ENCODE data around the gene PALM3.

Gene PALM3

DNA sequence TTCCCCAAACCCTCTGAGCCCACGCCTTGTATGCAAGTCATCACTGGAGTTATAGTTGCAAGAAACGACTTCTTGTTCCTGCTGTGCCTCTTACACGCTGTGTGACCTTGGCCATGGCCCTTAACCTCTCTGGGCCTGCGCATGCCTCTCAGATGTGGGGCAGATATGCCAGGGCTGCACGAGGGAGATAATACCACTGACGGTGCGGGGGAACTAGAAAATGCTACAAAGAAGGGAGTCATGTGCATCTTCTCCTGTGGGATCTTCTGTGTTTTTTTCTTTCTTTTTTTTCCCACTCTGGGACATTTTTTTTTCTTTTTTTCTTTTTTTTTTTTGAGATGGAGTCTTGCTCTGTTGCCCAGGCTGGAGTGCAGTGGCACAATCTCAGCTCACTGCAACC, 33.0 kb upstream of the PALM3 start:
- no peak for TF ChIP-seq POLR2A (IDR thresholded peaks at IDR 0.05; ENCODE audit: low read length)
- no peak for TF ChIP-seq GATA1 (IDR thresholded peaks at IDR 0.05; ENCODE audit: low read depth, low read length)
- peak; percentile 44 to 73 for DNase-seq

DNA sequence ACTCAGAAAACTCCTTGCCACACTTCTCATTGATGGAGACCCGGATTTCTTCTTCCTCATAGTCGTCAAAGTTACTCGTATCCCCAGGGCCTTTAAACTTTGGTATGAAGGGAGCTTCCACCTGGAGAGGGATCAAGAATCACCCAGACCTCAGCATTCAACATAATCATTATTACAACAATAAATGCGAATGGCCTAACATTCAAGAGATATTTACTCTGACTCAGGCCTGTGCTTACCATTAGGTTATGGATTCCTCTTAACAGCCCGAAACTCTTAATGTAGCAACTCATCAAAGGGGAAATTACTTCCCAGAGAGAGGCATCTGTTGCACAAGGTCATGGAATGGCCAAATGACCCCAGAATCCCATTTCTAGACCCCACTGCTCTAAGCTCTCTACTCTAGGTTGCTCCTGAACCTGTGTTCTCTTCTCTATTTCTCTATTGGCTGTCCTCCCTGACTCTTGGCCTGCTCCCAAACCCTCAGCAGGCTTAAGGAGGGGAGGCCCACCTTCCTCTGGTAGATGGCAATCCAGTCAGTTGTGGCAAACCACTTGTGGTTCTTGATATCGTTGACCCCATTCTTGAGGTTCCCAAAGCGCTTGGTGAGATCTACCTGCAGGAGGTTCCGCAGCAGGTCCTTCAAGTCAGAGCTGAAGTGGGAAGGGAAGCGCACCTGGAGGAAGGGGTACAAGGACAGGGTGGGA, 31.4 kb upstream of the PALM3 start:
- TF ChIP-seq GATA1 (IDR thresholded peaks at IDR 0.05; ENCODE audit: low read depth, low read length) (no peak), POLR2A (IDR thresholded peaks at IDR 0.05; ENCODE audit: low read length) (no peak)
- DNase-seq, result peak in 1 of 2 experiments; percentile 37

DNA sequence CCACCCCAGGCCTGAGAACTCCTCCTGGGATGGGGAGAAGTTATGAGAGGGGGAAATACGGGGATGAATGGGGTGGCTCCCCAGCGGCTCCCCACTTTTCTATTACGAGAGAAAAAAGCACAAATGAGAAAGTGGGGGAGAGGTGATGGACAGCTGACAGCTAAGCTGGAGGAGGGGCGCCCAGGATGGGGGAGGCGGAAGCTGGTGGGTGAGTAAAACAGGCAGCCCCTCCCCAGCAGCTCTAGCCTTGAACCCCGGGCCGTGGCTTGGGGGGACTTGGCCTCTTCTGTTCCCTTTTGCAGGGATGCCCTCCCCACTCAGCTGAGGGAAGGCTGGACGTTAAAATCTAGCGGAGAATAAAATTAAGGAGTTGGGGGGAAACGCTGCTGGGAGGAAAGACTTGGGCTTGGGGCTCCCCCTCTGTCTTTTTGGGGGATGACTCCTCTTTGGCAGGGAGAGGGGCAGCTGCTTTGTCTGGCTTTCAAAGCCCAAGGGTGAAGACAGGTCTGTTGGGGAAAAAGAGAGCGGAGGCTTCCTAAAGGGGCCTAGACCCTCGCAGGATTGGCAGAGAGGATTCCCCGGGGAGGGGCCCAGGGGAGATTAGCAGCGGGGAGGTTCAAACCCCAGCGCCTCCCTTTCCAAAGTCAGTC, 30.1 kb upstream of the PALM3 start:
- TF ChIP-seq POLR2A (IDR thresholded peaks at IDR 0.05; ENCODE audit: low read length) (no peak), GATA1 (IDR thresholded peaks at IDR 0.05; ENCODE audit: low read depth, low read length) (no peak)

DNA sequence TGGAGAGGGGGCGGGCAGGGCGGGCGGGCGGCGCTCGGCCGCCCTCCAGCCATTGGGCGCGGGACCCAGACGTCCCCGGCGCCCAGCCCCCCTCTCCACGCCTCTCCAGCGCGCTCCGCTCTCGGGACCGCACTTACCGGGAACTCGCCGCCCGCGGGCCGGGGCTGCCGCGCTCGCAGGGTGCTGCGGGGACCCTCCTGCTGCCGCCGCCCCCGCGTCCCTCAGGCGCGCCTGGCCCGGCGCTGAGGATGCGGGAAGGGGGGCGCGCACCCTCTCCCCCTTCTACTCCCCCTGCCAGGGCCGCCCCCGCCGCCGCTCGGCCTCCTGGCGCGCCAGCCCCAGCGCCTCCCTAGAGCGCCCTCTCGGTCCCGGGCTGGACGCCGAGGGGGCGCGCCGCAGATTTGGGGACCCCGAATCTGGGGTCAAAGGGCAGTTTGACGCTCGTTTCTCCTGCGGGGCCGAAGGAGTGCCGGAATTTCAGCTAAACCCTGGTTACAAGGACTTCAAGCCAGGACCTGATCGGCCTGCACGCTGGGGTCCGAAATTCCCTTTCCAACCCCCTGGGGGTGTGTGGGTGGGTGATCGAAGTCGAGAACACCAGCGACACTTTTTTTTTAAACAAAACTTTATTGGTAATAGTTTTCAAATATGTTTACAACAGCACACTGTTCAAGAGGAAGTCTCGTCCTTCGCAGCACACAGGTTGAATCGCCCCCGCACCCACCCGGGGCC, 29.4 kb upstream of the PALM3 start:
- peak; percentile 94 to 95 for DNase-seq
- TF ChIP-seq GATA1 (IDR thresholded peaks at IDR 0.05; ENCODE audit: low read depth, low read length) (no peak), POLR2A (IDR thresholded peaks at IDR 0.05; ENCODE audit: low read length) (peak; percentile 65)

More for the DNA sequence above, 30.1 kb upstream of the PALM3 start:
- DNase-seq, result peak; percentile 60 to 75

DNA sequence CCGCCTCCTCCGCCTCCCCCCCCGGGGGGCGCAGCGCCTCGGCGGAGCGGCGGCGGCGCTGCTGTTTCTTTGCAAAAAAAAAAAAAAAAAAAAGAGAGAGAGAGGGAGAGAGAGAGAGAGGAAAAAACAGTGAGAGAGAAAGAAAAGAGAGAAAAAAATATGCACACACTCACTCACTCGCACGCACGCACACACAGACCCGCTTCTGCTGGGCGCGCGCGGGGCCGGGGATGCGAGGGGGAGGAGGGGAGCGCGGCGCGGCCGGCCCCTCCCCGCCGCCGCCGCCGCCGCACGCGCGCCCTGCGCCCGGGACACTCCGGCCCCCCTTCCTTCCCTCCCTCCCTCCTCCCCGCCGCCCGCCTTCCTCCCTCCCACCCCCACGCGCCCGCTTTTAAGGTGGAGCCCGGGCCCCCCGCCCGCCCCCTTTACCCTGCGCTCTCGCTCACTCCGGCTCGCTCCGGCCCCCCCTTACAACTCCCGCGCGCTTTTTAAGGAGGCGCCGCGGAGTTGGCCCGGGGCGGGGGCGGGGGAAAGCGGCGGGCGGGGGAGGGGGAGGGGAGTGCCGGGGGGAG, 28.7 kb upstream of the PALM3 start, which contains the start of gene SAMD1:
Gene SAMD1 (minus strand): TSS at position 243 of the 572 bp plus-strand sequence.
- TF ChIP-seq GATA1 (IDR thresholded peaks at IDR 0.05; ENCODE audit: low read depth, low read length) (no peak), POLR2A (IDR thresholded peaks at IDR 0.05; ENCODE audit: low read length) (no peak)
- peak; percentile 94 to 95 for DNase-seq

DNA sequence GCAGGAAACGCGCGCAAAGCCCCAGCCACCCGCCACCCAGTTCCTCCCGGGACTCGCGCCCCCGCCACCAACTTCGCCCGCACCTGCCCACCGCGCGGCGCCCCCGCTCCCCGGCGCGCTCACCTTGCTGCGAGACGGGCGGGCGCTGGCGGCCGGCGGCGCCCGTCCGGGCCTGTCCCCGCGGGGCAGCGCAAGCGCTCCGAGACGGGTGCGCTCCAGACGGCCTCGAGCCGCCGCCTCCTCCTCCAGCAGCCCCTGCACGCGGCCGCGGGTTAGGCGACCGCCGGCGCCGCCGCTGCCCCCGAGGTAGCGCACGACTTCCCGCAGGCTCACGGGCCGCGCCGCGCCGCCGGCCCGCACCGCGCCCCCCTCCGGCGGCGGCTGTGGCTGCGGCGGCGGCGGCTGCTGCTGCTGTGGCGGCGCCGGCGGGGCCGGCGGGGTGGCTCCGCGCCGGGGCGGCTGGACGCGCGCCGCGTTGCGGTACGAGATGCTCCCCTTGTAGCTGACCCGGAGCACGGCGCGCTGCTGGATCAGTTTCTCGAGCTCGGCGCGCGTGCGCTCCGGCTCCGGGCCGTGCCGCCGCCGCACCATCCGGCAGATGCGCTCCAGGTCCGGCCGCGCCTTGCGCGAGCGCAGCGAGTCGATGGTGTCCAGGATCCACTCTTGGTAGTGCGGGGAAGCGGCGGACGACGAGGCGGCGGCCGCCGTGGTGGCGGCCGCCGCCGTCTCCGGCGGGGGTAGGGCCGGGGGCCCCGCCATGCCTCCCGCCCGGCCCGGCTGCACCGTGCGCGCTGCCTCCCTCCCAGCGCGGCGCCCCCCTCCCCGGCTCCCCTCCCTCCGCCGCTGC, 28.0 kb upstream of the PALM3 start:
- peak; percentile 78 to 88 for DNase-seq
- no peak for TF ChIP-seq GATA1 (IDR thresholded peaks at IDR 0.05; ENCODE audit: low read depth, low read length)
- TF ChIP-seq POLR2A (IDR thresholded peaks at IDR 0.05; ENCODE audit: low read length), result no peak

DNA sequence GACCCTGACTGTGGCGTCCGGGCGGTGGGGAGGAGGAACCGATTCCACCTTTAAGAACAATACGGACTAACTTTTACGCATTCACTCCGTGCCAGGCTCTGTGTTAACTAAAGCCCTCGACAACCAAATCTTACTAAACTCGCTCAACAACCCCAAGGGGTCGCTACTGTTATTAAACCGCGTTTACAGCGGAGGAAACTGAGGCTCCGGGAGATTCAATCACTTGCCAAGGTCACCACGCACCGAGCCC, 27.5 kb upstream of the PALM3 start:
- DNase-seq, result peak in 1 of 2 experiments; percentile 46
- TF ChIP-seq GATA1 (IDR thresholded peaks at IDR 0.05; ENCODE audit: low read depth, low read length) (no peak), POLR2A (IDR thresholded peaks at IDR 0.05; ENCODE audit: low read length) (no peak)

DNA sequence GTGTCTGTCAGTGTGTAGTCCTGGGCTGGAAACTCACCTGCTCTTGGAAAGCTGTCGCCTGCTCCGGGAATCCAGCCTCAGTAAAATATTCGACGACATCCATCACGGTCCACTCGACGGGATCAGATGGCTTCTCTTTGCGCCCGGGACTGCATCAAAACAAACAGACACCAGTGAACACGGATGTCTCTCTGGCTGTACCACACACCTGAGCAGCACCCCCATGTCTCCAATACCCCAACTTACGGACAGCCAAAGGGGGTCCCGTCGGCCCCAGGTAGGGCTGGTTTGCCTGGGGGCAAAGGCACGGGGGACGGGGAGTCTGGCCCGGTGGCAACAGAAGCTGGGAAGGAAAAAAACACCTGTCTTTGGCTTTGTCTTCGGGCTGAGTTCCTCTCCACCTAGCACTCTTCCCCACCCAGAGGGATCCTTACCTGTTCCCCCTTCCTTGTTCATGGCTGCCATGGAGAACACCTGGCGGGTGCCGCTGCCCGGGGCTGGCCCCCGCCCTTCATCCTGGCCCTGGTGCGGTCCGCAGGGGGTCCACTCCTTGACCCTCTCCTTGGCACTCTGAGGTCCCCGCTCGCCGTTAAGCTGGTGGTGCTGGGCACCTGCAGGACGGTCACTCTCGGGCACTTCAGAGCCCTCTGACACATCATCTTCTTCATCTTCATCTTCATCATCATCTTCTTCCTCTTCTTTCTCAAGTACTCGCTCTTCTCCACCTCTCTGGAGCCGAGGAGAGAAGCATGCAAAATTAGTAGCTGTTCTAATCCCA, 26.9 kb upstream of the PALM3 start:
- TF ChIP-seq POLR2A (IDR thresholded peaks at IDR 0.05; ENCODE audit: low read length) (no peak), GATA1 (IDR thresholded peaks at IDR 0.05; ENCODE audit: low read depth, low read length) (no peak)
- no peak for DNase-seq

DNA sequence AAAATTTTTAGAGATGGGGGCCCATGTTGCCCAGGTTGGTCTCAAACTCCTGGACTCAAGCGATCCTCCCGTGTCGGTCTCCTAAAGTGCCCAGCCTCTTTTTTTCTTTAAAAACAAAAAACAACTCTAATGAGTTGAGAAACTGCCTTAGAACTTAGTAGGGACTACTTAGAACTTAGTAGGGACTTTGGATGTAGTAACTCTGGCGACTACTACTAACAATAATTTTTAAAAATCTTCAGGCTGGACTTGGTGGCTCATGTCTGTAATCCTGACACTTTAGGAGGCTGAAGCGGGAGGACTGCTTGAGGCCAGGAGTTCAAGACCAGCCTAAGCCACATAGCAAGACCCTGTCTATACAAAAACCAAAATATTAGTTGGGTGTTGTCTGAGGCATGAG, 24.2 kb upstream of the PALM3 start:
- DNase-seq, result no peak
- no peak for TF ChIP-seq POLR2A (IDR thresholded peaks at IDR 0.05; ENCODE audit: low read length)
- TF ChIP-seq GATA1 (IDR thresholded peaks at IDR 0.05; ENCODE audit: low read depth, low read length), result no peak

DNA sequence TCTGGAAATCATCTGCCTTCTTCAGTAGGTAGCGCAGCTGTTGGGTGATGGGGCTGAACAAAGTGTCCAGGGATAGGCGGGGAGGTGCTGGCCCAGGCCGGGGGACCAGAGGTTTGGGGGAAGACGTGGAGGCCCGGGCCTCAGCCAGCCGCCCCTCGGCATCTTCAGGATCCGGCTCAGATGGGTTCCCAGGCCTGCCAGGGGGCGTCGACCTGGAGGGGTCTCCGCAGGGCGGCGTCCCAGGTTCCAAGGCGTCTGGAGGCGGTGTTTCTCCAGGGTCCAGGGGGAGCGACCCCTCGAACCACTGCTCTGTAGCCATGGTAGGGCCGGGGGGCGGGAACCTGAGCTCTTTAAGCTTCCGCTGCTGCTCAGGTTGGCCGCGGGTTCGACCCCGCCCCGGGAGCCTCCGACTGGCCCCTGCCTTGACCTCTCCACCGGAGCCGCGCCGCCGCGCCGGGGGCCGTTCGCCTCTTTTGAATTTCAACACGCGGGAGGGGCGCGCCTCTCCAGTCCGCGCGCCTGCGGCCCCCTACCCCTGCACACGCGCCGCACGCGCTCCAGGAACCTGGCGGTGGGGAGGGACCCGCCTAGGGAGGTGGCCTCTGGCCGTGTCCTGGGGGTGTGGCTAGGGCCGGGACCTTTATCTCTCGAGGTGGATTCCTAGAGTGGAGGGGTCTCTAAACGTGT, 23.6 kb upstream of the PALM3 start, which contains the start of gene C19orf67:
Gene C19orf67 (minus strand): TSS at position 475 of the 687 bp plus-strand sequence. CDS start 156 bp downstream, at position 319.
- no peak for DNase-seq
- TF ChIP-seq POLR2A (IDR thresholded peaks at IDR 0.05; ENCODE audit: low read length), result no peak
- no peak for TF ChIP-seq GATA1 (IDR thresholded peaks at IDR 0.05; ENCODE audit: low read depth, low read length)

DNA sequence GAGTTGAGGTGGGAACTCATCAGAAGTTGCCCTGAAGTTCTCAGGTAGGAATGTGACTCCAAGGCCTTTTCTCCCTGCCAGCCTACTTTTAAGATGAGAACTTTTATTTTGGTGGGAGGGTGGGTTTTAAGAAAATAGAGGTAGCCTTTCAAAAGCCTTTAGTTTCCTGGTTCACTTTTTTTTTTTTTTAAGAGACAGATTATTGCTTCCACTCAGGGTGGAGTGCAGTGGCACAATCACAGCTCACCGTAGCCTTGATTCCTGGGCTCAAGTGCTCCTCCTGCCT, 20.7 kb upstream of the PALM3 start:
- no peak for DNase-seq
- TF ChIP-seq GATA1 (IDR thresholded peaks at IDR 0.05; ENCODE audit: low read depth, low read length) (no peak), POLR2A (IDR thresholded peaks at IDR 0.05; ENCODE audit: low read length) (no peak)
